ENCODE measurements around the gene LTF.

LTF gene

GRCh38 chr3:46468753-46469600, 4.3 kb upstream of the LTF start:
- no peak for DNase-seq

- DNase-seq = no peak
Observed at GRCh38 chr3:46467562-46467961, 2.9 kb upstream of the LTF start.

GRCh38 chr3:46466871-46467403, 2.2 kb upstream of the LTF start:
- DNase-seq = no peak

GRCh38 chr3:46466273-46466672, 1.6 kb upstream of the LTF start:
- no peak for DNase-seq

- DNase-seq = no peak
Observed at GRCh38 chr3:46465196-46465520, 453 bp upstream of the LTF start.

- no peak for DNase-seq
Observed at GRCh38 chr3:46463868-46464241, 850 bp downstream of the LTF start.

GRCh38 chr3:46463120-46463867, 1.4 kb downstream of the LTF start:
- no peak for DNase-seq

GRCh38 chr3:46462511-46462910, 2.2 kb downstream of the LTF start:
- DNase-seq = no peak

- DNase-seq = no peak
Observed at GRCh38 chr3:46462111-46462510, 2.6 kb downstream of the LTF start.

- DNase-seq = no peak
Observed at GRCh38 chr3:46460051-46460450, 4.7 kb downstream of the LTF start.

- no peak for DNase-seq
Observed at GRCh38 chr3:46456118-46456517, 8.6 kb downstream of the LTF start.

GRCh38 chr3:46455231-46456115, 9.2 kb downstream of the LTF start:
- DNase-seq = no peak

- no peak for DNase-seq
Observed at GRCh38 chr3:46454606-46455005, 10.1 kb downstream of the LTF start.

GRCh38 chr3:46454209-46454595, 10.5 kb downstream of the LTF start:
- DNase-seq = no peak

GRCh38 chr3:46453526-46454208, 11.0 kb downstream of the LTF start:
- DNase-seq = no peak

- DNase-seq = no peak
Observed at GRCh38 chr3:46449755-46450552, 14.8 kb downstream of the LTF start.

GRCh38 chr3:46448721-46449120, 16.0 kb downstream of the LTF start:
- DNase-seq = no peak

GRCh38 chr3:46447228-46447985, 17.3 kb downstream of the LTF start:
- DNase-seq = no peak

- peak; percentile 27 for DNase-seq
Observed at GRCh38 chr3:46442576-46443530, 21.9 kb downstream of the LTF start.

Data from effector CD4-positive, alpha-beta T cell (primary cell).